Esophagus (tissue), 2 donors: ENCODE data around the gene SORL1. TPM values are rescaled to one million over a fixed set of nuclear protein-coding genes. Genes with fewer than 3 reads are reported as not detected.

Experiments
- H3K27ac ChIP-seq, 2 donors: one replicate each; pipeline ENCODE4 v1.5.1; 2013; ENCODE audit warnings: low read depth in 2 of 2, mild to moderate bottlenecking in 2 of 2, inconsistent platforms in 1 of 2, low read length in 1 of 2, moderate library complexity in 1 of 2
- H3K27me3 ChIP-seq, 2 donors: one replicate each; pipeline ENCODE4 v1.6.1; 2013; ENCODE audit warnings: low read length in 2 of 2, control low read depth in 1 of 2, mild to moderate bottlenecking in 1 of 2; ENCODE audit not compliant: insufficient read depth in 2 of 2, control insufficient read depth in 1 of 2
- H3K36me3 ChIP-seq, 2 donors: one replicate each; pipeline ENCODE4 v1.6.1; 2013; ENCODE audit warnings: low read length in 1 of 2; ENCODE audit not compliant: control insufficient read depth in 2 of 2, insufficient read depth in 2 of 2
- H3K4me1 ChIP-seq, 2 donors: one replicate each; pipeline ENCODE4 v1.6.1; 2013; ENCODE audit warnings: low read length in 1 of 2; ENCODE audit not compliant: control insufficient read depth in 2 of 2, insufficient read depth in 2 of 2
- H3K4me3 ChIP-seq, 2 donors: one replicate each; pipeline ENCODE4 v1.5.1; 2013; ENCODE audit warnings: low read length in 2 of 2, mild to moderate bottlenecking in 2 of 2, low read depth in 1 of 2, moderate library complexity in 1 of 2
- H3K9me3 ChIP-seq, 2 donors: one replicate each; pipeline ENCODE4 v1.6.1; 2013; ENCODE audit warnings: mild to moderate bottlenecking in 2 of 2, low read depth in 1 of 2, low read length in 1 of 2, moderate library complexity in 1 of 2; ENCODE audit not compliant: control insufficient read depth in 2 of 2, insufficient read depth in 1 of 2
- WGBS, 2 donors: extraction: QIAGEN DNeasy Blood & Tissue Kit; methylation state at CpG; one replicate each; pipeline ENCODE4 v1.1.7; 2013; 5-methylcytosine and 5-hydroxymethylcytosine counted together
- polyA plus RNA-seq, 2 donors: library from polyadenylated mRNA; stranded (reverse); fragments of 200-250 nt; gene quantifications; one replicate each; pipeline ENCODE4 v1.2.3, GENCODE V29; 2013
- donor health status: healthy with polysubstance abuse.
- donor health status: Bipolar disorder and iron deficiency.

SORL1 gene
- polyA plus RNA-seq, 2 donors = 2.5 to 3.0 TPM

- Histone ChIP-seq H3K9me3 (no peaks in the 10 kb centered on the region), H3K36me3 (peaks cover 0 to 8% of the 10 kb centered on the region in 2 donors), H3K4me3 (no peak overlapping the region), H3K27me3 (no peaks in the 10 kb centered on the region), H3K4me1 (no peaks in the 10 kb centered on the region), H3K27ac (no peak overlapping the region)
- WGBS, 2 donors = 59 to 61% methylated on average over 11 of the region's 11 CpGs
These were observed 120.5 kb downstream of the SORL1 start for GRCh38 chr11:121572571-121573059.

GRCh38 chr11:121574801-121575200, 122.7 kb downstream of the SORL1 start:
- H3K9me3 ChIP-seq = no peaks in the 10 kb centered on the region
- no peaks in the 10 kb centered on the region for H3K27me3 ChIP-seq
- peaks cover 0 to 8% of the 10 kb centered on the region in 2 donors for H3K36me3 ChIP-seq
- H3K4me3 ChIP-seq = no peak overlapping the region
- H3K27ac ChIP-seq = no peak overlapping the region
- H3K4me1 ChIP-seq = no peaks in the 10 kb centered on the region

- H3K27ac ChIP-seq = no peak overlapping the region
- no peaks in the 10 kb centered on the region for H3K27me3 ChIP-seq
- peaks cover 0 to 8% of the 10 kb centered on the region in 2 donors for H3K36me3 ChIP-seq
- no peaks in the 10 kb centered on the region for H3K9me3 ChIP-seq
- H3K4me3 ChIP-seq = no peak overlapping the region
- no peaks in the 10 kb centered on the region for H3K4me1 ChIP-seq
- 66 to 75% methylated on average over 10 of the region's 10 CpGs for WGBS, 2 donors
These were observed 123.3 kb downstream of the SORL1 start for GRCh38 chr11:121575250-121575962.

GRCh38 chr11:121575963-121576290, 123.8 kb downstream of the SORL1 start:
- peaks cover 0 to 8% of the 10 kb centered on the region in 2 donors for H3K36me3 ChIP-seq
- H3K4me1 ChIP-seq = no peaks in the 10 kb centered on the region
- no peak overlapping the region for H3K4me3 ChIP-seq
- H3K27me3 ChIP-seq = no peaks in the 10 kb centered on the region
- H3K9me3 ChIP-seq = no peaks in the 10 kb centered on the region
- 79 to 86% methylated on average over 5 of the region's 5 CpGs for WGBS, 2 donors
- H3K27ac ChIP-seq = no peak overlapping the region

DNA sequence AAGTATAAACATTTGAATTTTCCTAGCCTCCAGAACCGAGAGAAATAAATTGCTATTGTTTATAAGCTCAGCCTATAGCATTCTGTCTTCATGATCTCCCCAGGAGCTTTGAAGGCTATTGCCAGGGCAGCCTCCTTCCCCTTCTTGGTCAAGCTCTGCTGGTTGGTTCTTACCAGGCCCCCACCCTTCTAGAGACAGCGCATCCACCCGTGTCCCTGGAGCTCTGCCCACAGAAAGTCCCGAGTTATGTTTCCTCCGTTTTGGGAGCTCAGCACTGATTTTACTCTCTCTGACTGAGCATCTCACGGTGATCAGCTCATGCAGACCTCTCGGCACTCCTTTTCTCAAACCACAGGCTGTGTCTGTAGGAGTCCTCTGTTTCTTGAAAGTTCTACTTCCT, 124.4 kb downstream of the SORL1 start:
- Histone ChIP-seq H3K4me3 (no peak overlapping the region), H3K4me1 (no peaks in the 10 kb centered on the region), H3K27ac (no peak overlapping the region), H3K27me3 (no peaks in the 10 kb centered on the region), H3K36me3 (peaks cover 0 to 6% of the 10 kb centered on the region in 2 donors), H3K9me3 (no peaks in the 10 kb centered on the region)
- 67 to 73% methylated on average over 7 of the region's 7 CpGs for WGBS, 2 donors

DNA sequence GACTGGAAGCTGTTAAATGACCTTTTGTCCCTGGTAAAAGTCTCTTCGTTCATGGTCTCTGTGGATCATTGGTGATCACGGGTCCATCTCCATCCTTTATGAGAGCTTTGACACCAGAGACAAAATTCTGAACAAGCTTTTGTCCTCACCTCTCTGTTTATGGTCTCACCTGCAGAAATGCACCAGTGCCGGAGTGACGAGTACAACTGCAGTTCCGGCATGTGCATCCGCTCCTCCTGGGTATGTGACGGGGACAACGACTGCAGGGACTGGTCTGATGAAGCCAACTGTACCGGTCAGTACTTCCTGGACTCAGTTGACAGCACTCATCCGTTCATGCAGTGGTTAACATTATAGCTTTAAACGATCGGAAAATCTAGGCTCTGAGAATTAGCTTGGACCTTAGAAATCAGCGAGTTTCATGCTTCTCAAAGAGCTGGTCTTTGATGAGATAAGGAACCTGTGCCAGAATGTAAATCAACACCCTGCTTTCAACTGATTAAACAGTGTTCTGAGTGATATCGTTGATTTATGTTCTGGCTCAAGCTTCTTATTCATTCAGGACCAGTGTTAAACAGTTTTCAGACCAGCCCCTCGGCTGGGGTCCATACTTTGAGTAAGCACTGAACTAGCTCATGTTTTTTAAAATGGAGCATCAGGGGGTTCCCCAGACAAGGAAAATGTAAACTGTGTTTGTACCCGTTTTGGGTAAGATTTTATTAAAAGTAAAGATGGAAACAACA, 125.2 kb downstream of the SORL1 start:
- Histone ChIP-seq H3K27ac (no peak overlapping the region), H3K36me3 (peaks cover 0 to 6% of the 10 kb centered on the region in 2 donors), H3K27me3 (no peaks in the 10 kb centered on the region), H3K4me1 (no peaks in the 10 kb centered on the region), H3K4me3 (no peak overlapping the region), H3K9me3 (no peaks in the 10 kb centered on the region)
- 70 to 79% methylated on average over 16 of the region's 16 CpGs for whole genome bisulfite sequencing, 2 donors

- 60 to 67% methylated on average over 10 of the region's 10 CpGs for WGBS, 2 donors
- no peaks in the 10 kb centered on the region for H3K27me3 ChIP-seq
- no peaks in the 10 kb centered on the region for H3K4me1 ChIP-seq
- H3K9me3 ChIP-seq = no peaks in the 10 kb centered on the region
- H3K27ac ChIP-seq = no peak overlapping the region
- peaks cover 0 to 8% of the 10 kb centered on the region in 2 donors for H3K36me3 ChIP-seq
- no peak overlapping the region for H3K4me3 ChIP-seq
These were observed 126.3 kb downstream of the SORL1 start for GRCh38 chr11:121578251-121578976.

DNA sequence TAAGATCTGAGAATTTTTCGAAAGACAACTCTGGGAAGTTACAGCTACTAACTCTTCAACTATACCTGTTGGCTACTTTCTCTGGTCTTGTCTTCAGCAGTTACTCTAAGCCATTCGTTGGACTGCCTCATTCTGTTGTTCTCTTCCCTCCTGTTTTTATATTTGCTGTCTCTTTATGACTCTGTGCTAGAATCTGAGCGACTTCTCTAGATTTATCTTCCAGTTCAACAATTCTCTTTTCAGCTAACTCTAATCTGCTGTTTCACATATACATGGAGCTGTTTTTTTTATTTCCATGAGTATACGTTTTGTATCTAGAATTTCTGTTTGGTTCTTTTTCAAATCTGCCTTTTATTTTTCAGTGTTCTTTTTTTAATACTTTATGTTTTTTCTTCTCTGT, 128.0 kb downstream of the SORL1 start:
- Histone ChIP-seq H3K4me1 (no peaks in the 10 kb centered on the region), H3K36me3 (peaks cover 0 to 7% of the 10 kb centered on the region in 2 donors), H3K27me3 (no peaks in the 10 kb centered on the region), H3K4me3 (no peak overlapping the region), H3K9me3 (no peaks in the 10 kb centered on the region), H3K27ac (no peak overlapping the region)
- WGBS, 2 donors = 93 to 96% methylated on average over 4 of the region's 4 CpGs

DNA sequence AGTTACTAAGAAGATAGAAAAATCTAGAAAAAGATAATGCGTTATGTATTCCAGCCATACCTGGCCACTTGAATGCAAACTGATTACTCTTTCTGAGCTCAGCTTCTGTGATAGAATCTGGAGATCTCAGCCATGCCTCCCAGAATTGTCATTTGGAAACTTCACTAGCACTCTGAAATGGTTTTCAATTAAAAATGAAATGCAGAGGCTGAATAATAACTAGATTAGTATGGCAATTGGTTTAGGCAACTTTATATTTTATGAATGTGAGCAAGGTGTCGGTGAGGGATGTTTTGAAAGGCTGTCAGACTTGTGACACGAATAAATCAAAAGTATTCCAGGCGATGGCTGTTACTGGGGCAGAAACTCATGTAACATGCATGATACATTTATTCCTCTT, 129.5 kb downstream of the SORL1 start:
- Histone ChIP-seq H3K36me3 (peaks cover 0 to 5% of the 10 kb centered on the region in 2 donors), H3K27ac (no peak overlapping the region), H3K27me3 (no peaks in the 10 kb centered on the region), H3K9me3 (no peaks in the 10 kb centered on the region), H3K4me1 (no peaks in the 10 kb centered on the region), H3K4me3 (no peak overlapping the region)
- WGBS, 2 donors = 90 to 94% methylated on average over 4 of the region's 4 CpGs
